Thymus (tissue), 11 donors: ENCODE data around the gene MYMX. TPM values are rescaled to one million over a fixed set of nuclear protein-coding genes. Genes with fewer than 3 reads are reported as not detected.

Experiments
- DNase-seq, 9 donors: peaks; one replicate each; pipeline ENCODE4 v3.0.0-alpha.2; 2013; ENCODE audit warnings: low spot score in 9 of 9, low read depth in 6 of 9, missing footprints in 1 of 9
- H3K27ac ChIP-seq, 2 donors: one replicate each; pipeline ENCODE4 v1.5.1; 2013; ENCODE audit warnings: control low read depth in 1 of 2, low read depth in 1 of 2, low read length in 1 of 2, mild to moderate bottlenecking in 1 of 2, moderate library complexity in 1 of 2
- H3K27me3 ChIP-seq, 2 donors: one replicate each; pipeline ENCODE4 v1.5.1; 2013; ENCODE audit warnings: low read length in 1 of 2; ENCODE audit not compliant: control insufficient read depth in 2 of 2, insufficient read depth in 1 of 2
- H3K36me3 ChIP-seq, 2 donors: one replicate each; pipeline ENCODE4 v1.5.1; 2013; ENCODE audit warnings: low read length in 1 of 2, mild to moderate bottlenecking in 1 of 2, moderate library complexity in 1 of 2; ENCODE audit not compliant: control insufficient read depth in 2 of 2, insufficient read depth in 2 of 2
- H3K4me1 ChIP-seq, 2 donors: one replicate each; pipeline ENCODE4 v1.5.1; 2013; ENCODE audit warnings: low read length in 2 of 2; ENCODE audit not compliant: control insufficient read depth in 2 of 2, insufficient read depth in 2 of 2
- H3K4me3 ChIP-seq, 2 donors: one replicate each; pipeline ENCODE4 v1.5.1; 2013; ENCODE audit warnings: low read length in 2 of 2, control low read depth in 1 of 2, mild to moderate bottlenecking in 1 of 2
- H3K9me3 ChIP-seq, 2 donors: one replicate each; pipeline ENCODE4 v1.5.1; 2013; ENCODE audit warnings: low read length in 1 of 2, mild to moderate bottlenecking in 1 of 2; ENCODE audit not compliant: control insufficient read depth in 2 of 2, insufficient read depth in 1 of 2
- WGBS: extraction: QIAGEN DNeasy Blood & Tissue Kit; methylation state at CpG from one replicate; pipeline ENCODE4 v1.1.7; 2013; 5-methylcytosine and 5-hydroxymethylcytosine counted together
- polyA plus RNA-seq: library from polyadenylated mRNA; stranded (reverse); fragments of 200-250 nt; gene quantifications from one replicate; pipeline ENCODE4 v1.2.3, GENCODE V29; 2013
- total RNA-seq: library from RNA; stranded (reverse); fragments of 120-200 nt; gene quantifications from one replicate; pipeline ENCODE4 v1.2.4, GENCODE V29; 2013
- donor health status: healthy.

MYMX gene
- total and polyA plus RNA-seq, 2 donors, result 0.80 to 1.7 TPM

DNA sequence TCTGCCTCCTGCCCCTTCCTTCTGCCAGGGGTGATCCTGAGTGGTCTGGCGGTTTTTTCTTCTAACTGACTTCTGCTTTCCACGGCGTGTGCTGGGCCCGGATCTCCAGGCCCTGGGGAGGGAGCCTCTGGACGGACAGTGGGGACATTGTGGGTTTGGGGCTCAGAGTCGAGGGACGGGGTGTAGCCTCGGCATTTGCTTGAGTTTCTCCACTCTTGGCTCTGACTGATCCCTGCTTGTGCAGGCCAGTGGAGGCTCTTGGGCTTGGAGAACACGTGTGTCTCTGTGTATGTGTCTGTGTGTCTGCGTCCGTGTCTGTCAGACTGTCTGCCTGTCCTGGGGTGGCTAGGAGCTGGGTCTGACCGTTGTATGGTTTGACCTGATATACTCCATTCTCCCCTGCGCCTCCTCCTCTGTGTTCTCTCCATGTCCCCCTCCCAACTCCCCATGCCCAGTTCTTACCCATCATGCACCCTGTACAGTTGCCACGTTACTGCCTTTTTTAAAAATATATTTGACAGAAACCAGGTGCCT, 16.9 kb downstream of the MYMX start:
- Histone ChIP-seq H3K9me3 (peaks cover 0 to 3% of the 10 kb centered on the region in 2 donors), H3K4me3 (no peak overlapping the region), H3K4me1 (peaks cover 8 to 51% of the 10 kb centered on the region in 2 donors), H3K27ac (peak overlapping the region; percentile 36 to 80), H3K27me3 (no peaks in the 10 kb centered on the region), H3K36me3 (peaks cover 62 to 77% of the 10 kb centered on the region in 2 donors)
- 85% methylated on average over 14 of the region's 14 CpGs for WGBS
- DNase-seq, result no peak

DNA sequence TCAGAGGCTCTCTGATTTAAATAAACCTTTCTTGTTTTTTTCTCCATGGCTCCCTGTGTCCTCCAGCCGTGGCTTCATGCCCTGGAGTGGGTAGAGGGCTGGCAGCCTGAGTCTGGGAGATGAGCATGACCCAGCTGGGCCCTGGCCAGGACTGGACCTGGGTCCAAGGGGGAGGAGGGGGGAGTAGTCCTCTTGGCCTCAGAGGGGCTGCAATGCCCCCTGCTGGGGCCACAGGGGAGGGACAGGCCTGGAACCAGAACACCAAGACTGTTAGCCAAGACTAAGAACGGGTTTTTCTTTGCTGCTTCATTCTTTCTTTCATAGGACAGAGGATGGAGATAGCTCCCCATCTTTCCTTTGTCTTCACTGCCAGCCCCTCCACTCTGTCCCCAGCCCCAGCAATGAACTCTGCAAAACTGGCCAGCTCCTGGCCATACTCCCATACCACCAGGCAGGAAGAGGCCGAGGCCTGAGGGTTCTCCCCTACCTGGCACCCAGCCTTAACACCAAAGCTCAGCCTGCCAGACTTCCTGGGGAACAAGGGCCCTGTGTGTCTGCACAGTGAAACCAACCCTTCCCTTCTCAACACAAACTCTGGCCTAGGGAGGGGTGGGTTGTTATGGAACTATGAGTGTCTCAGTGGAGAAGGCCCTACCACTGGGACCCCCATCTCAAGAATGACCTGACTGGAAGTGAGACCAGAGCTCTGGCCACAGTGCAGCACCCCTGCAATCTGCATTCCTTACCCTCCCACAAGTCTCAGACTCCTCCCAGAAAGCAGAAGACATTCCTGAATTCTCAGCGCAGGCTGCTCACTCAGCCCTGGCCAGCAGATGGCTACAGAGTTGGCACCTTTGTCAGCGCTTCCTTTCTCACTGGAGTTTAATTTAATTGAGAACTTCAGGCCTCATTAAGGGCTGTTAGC, 17.6 kb downstream of the MYMX start:
- peak overlapping the region in 1 of 2 donors; percentile 80 for H3K27ac ChIP-seq

DNA sequence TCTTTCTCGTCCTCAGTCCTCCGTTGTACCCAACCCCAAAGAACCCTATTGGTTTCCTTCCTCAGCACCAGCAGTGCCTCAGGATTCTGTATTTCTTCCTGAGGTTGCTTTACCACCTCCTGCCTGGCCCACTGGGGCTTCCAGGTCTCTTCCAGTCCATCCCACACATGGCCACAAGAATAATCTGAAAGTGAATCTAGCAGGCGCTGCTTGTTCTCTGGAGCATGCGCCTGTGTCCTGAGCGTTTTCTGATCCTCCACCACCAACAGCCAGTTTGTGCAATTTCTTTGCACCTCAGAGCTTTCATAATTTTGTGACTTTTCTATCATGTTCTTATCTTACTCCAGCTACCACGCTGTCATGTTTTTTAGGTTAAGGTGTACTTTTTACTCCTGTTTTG, 18.5 kb downstream of the MYMX start:
- H3K4me3 ChIP-seq, result no peak overlapping the region
- peaks cover 0 to 3% of the 10 kb centered on the region in 2 donors for H3K9me3 ChIP-seq
- no peaks in the 10 kb centered on the region for H3K27me3 ChIP-seq
- H3K36me3 ChIP-seq, result peaks cover 46 to 61% of the 10 kb centered on the region in 2 donors
- 94% methylated on average over 6 of the region's 6 CpGs for WGBS
- H3K27ac ChIP-seq, result no peak overlapping the region
- no peak for DNase-seq
- peaks cover 8 to 46% of the 10 kb centered on the region in 2 donors for H3K4me1 ChIP-seq

More for the DNA sequence above, 17.6 kb downstream of the MYMX start:
- 90% methylated on average over 5 of the region's 5 CpGs for whole genome bisulfite sequencing
- no peak overlapping the region for H3K4me3 ChIP-seq
- H3K9me3 ChIP-seq, result peaks cover 0 to 3% of the 10 kb centered on the region in 2 donors
- H3K36me3 ChIP-seq, result peaks cover 55 to 70% of the 10 kb centered on the region in 2 donors
- no peak for DNase-seq
- H3K4me1 ChIP-seq, result peaks cover 8 to 50% of the 10 kb centered on the region in 2 donors
- no peaks in the 10 kb centered on the region for H3K27me3 ChIP-seq

DNA sequence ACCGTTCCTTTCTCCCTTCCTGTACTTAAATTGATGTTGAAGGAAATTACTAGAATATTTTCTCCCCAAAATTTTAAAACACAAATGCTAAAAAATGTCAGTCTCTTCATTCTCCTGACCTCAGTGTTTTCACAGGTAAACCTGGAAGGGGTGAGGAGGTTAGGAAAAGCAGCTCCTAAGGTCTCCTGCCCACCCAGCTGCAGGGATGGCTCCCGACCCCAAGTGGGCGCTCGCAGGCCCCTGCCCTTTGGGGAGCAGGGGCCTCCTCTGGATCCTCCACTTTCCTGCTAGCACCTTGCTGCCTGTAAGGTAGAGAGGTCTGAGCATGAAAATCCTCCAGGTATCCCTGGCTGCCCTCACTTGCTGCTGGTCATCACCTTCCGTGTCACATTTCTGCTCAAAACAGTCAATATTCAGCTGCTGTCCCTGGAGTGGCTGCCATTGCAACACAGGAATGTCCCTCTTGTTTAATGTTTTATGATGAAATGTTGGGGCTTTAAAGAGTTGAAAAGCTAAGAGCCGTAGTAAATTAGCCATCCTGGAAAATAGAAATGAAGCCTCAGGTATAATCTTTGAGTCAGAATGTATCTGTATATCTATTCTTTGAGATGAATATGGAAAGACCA, 19.3 kb downstream of the MYMX start:
- H3K4me1 ChIP-seq, result peaks cover 8 to 46% of the 10 kb centered on the region in 2 donors
- H3K4me3 ChIP-seq, result no peak overlapping the region
- peaks cover 0 to 3% of the 10 kb centered on the region in 2 donors for H3K9me3 ChIP-seq
- H3K27ac ChIP-seq, result no peak overlapping the region
- no peaks in the 10 kb centered on the region for H3K27me3 ChIP-seq
- DNase-seq, result no peak
- WGBS, result 97% methylated on average over 6 of the region's 6 CpGs
- H3K36me3 ChIP-seq, result peaks cover 40 to 54% of the 10 kb centered on the region in 2 donors

DNA sequence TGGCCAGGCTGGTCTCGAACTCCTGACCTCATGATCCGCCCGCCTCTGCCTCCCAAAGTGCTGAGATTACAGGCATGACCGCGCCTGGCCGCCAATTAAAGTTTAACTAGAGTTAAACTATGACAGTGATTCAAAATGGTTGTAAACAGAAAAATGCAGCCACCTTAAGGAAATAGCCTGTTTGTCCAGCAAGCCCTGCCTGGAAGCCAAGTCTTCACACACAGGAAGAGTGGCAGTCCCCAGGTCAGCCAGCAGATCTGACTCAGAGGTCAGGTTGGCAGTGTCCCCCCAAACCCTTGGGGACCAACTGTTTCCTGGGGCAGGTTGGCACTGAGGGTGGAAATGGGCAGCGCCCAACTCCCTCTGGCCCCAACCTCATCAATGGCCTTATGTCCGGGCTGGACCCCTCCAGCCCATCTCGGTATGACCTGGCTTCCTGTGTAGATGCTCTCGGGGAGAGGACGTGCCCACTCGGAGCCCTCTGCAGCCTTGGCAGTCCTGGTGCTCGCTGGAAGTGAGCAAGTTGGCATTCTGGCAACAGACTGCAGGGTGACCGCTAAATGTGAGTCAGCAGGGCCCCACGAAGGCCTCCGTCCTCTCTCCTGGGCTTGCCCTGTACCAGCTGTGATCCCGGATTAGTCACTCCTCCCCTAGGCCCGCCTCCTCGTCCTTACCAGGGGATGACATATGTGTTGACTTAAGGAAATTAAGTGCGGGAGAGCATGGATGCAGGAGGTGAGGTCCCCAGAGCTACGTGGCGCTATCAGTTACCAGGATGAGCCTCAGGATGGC, 20.5 kb downstream of the MYMX start:
- H3K27ac ChIP-seq, result peak overlapping the region; percentile 79 to 90
- H3K4me3 ChIP-seq, result peak overlapping the region; percentile 52 to 54
- peak in 1 of 9 donors; percentile 42 for DNase-seq
- H3K27me3 ChIP-seq, result no peaks in the 10 kb centered on the region
- peaks cover 0 to 3% of the 10 kb centered on the region in 2 donors for H3K9me3 ChIP-seq
- WGBS, result 52% methylated on average over 22 of the region's 22 CpGs
- peaks cover 28 to 42% of the 10 kb centered on the region in 2 donors for H3K36me3 ChIP-seq
- peaks cover 8 to 42% of the 10 kb centered on the region in 2 donors for H3K4me1 ChIP-seq

DNA sequence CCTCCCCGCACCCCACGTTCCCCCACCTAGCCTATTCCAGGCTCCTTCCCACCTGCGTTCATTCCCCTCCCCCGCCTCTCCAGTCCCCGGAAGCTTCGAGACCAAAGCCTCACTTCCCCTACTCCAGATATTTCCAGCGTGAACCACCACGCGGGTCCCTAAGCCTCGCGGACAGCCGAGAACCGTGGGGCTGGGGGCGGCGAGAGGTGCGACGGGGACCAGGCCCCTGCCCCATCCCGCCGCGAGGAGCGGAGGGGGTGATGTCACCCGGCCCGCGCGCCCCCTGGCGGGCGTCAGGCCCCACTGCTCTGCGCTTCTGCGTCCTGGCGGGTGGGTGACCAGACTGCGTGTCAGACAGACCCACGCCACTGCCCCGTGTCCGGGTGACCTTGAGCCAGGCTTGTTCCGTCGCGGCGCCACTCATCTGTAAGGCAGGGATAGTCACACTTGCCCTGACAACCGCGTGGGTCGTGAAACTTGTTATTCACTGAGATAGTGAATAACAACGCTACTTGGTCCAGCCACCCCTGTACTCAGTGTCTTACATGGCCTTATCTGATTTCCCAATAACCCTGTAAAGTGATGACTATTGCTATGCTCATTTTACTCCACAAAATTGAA, 21.2 kb downstream of the MYMX start:
- no peaks in the 10 kb centered on the region for H3K27me3 ChIP-seq
- peak overlapping the region; percentile 52 to 54 for H3K4me3 ChIP-seq
- peak in 3 of 9 donors; percentile 75 to 81 (median 79) for DNase-seq
- 3% methylated on average over 42 of the region's 42 CpGs for WGBS
- H3K36me3 ChIP-seq, result peaks cover 21 to 35% of the 10 kb centered on the region in 2 donors
- peaks cover 6 to 38% of the 10 kb centered on the region in 2 donors for H3K4me1 ChIP-seq
- H3K9me3 ChIP-seq, result peaks cover 0 to 3% of the 10 kb centered on the region in 2 donors
- peak overlapping the region; percentile 79 to 90 for H3K27ac ChIP-seq

DNA sequence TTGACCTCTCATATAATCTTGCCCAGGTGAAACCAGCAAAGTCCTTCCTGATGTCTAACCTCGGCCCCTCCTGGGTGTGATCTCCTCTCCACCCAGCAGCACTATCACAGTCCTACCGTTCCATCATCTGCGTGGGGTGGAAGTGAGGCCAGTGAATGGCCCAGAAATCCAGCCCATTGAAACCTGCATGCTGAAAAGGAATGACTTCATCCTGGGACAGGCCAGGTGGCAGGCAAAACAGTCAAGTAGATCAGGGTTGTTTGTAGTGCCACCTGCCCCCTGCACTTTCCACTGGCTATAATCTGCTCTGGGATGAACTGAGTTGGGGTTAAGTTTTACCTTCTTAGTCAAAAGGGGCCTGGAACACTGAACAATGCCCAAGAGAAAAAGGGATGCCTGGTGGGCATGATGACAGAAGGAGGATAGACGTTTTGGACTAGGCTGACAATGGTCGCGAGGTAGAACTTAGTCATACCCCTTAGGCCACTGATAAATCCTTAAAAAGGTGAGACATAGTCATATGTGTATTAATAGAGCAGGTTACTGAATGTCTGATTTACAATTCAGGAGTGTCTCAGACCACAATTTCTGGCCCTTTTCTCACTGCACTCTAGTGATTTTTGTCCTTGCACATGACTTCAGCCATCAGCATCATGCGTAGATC, 22.1 kb downstream of the MYMX start:
- Histone ChIP-seq H3K36me3 (peaks cover 12 to 26% of the 10 kb centered on the region in 2 donors), H3K4me1 (peaks cover 2 to 29% of the 10 kb centered on the region in 2 donors), H3K27ac (no peak overlapping the region), H3K27me3 (no peaks in the 10 kb centered on the region), H3K4me3 (no peak overlapping the region), H3K9me3 (peaks cover 0 to 3% of the 10 kb centered on the region in 2 donors)
- 97% methylated on average over 7 of the region's 7 CpGs for WGBS
- DNase-seq, result no peak

DNA sequence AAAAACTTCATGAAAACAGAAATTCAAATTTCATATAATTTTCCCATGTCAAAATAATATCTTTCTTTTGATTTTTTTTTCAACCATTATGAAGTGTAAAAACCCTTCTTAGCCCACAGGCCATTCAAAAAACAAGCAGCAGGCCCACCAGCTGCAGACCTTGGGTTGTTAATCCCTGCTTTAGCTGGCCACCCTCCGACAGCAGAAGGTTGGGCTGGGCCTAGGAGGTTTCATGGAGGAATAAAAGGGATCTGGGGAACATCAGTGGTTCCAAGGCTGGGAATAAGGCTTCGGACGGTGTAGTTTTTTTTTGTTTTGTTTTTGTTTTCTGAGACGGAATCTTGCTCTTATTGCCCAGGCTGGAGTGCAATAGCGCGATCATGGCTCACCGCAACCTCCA, 26.6 kb downstream of the MYMX start:
- 97% methylated on average over 7 of the region's 7 CpGs for WGBS
- Histone ChIP-seq H3K27ac (no peak overlapping the region), H3K36me3 (peaks cover 0 to 2% of the 10 kb centered on the region in 2 donors), H3K9me3 (no peaks in the 10 kb centered on the region), H3K27me3 (no peaks in the 10 kb centered on the region), H3K4me1 (peaks cover 7 to 14% of the 10 kb centered on the region in 2 donors), H3K4me3 (no peak overlapping the region)
- DNase-seq, result no peak
